NCI-H187 treated with DMSO at 0.1 percent for 48 hours (cell line): Measurements from ENCODE around the gene DDIT3.

Experiments
- DNase-seq: peaks from one replicate; lab custom pipeline; 2025; lab: John Stamatoyannopoulos, UW

Gene DDIT3

DNA sequence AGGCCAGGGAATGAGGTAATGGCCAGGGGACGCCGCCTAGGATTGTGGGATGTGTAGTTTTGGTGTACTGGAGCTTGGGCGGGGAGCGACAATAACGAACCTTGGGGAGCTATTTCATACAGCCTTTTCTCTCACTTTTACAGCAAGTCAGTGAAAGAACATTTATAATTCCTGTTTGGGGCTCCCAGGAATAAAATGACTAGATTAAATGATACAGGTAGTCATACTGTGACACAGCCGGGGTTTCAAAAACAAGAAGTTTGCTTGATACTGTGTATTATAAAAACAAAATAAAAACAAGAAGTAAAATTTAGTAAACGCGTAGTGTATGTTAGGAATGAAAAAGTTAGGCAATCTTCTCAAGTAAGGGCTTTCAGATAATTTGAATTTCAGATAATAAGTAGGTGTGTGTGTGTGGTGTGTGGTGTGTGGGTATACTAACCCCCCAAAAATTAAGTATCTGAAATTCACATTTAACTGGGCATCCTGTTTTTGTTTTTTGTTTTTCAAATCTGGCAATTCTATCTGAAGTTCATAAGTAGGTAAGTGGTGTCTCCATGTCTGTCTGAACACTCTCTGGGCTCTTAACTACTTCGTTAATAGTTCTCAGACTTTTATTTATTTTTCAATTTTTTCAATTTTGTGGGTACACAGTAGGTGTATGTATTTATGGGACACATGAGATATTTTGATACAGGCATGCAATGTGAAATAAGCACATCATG lies 27.1 kb upstream of the DDIT3 start:
- no peak for DNase-seq

DNA sequence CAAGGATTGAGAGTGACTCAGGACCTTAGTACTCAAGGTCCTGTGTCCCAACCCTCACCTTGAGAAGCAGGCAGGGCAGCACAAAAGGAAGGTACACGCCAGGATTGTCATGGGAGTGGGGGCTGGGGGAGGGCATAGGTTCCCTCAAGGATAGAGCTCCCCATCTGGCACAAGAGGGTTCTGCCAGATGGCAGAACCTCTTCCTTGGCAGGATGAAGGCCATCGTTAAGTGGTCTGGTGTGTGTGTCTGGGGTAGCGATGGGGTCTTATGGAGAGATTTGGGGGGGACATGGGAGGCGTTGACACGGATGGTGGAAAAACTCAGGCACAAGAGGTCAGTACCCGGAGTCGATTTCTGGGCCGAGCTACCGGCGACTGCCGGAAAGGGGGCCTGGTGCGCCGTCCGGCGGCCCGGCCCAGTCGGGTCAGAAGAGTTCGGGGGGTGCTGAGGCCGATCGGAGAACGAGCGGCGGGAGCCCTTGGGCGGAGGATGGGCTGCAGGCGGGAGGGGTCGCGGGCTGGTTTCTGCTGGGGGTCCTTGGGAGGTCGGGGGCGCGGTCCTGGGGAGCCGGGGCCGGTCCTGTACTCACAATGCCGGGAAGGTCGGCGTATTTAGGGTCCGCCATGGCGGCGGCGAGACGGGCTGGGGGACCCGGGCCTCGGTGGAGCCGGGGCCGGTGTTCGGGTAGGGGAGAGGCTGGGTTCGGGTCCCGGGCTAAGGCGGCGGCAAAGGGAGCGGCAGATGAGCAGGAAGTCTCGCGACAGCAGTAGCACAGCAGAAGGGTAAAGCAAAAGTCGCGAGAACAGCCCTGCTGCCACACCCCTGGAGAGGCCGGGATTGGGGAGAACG lies 26.3 kb upstream of the DDIT3 start, which contains the start of gene DCTN2:
DCTN2 (minus strand) TSS at position 755 of the 850 bp plus-strand sequence; CDS start at position 626, 129 bp downstream.
- peak; percentile 99 for DNase-seq

DNA sequence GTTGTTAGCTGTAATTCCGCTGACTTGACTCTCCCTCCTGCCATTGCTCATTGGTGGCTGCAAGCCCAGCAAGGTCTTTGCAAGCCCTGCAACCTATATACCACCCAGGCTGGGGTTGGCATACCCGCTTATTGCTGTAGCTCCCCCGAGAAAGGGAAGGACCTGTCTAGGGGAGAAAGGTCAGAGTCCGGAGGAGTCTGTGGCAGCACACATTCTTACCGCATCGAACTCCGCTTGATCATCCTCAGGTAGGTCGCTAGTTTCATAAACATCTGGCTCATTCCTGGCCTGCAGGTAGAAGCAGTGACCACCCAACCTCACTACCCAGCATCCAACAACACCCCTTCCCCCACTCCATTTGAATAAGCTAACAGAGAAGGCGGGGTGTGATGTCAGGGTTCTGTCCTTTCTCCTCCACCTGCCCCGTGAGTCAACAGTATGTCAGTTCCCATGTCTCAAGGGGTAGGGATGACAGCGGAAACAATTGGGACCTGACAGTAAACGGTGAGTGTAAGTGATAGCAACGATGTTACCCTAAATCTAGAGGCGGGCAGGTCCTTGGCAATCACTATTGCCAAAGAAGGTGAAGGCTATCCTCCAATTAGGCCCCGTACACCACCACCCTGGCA lies 25.6 kb upstream of the DDIT3 start:
- DNase-seq: no peak

DNA sequence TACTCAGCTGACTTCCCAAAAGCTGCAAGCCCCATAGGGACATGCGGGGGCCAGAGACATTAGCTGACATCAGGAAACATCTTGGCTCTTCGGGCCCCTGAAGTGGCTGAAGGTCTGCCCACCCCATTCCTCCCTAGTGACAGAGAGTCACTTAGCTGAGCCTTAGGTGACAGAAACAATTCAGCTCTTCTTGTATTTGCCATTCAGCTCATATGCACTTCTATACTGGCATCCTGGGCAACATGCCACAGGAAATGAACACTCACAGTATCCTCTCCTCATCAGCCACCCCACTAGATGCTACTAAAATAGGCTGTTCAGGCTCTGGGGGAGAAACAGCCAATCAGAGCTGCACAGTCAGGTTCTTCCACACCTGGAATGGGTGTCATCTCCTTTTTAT lies 23.3 kb upstream of the DDIT3 start:
- no peak for DNase-seq

DNA sequence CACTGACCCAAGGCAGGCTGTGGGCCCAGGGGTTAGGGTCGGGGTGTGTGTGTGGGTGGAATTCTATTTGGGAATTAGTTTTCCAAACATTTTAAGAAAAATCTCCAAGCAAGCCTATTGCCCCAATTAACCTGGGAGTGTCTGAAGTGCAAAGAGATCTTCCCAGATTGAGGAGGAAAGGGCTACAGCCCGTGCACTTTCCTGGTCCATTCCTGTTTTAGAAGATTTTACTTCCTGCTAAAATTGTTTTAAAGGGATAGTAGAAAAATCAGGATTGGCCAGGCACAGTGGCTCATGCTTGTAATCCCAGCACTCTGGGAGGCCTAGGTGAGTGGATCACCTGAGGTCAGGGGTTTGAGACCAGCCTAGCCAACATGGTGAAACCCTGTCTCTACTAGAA lies 21.4 kb upstream of the DDIT3 start:
- DNase-seq: no peak

DNA sequence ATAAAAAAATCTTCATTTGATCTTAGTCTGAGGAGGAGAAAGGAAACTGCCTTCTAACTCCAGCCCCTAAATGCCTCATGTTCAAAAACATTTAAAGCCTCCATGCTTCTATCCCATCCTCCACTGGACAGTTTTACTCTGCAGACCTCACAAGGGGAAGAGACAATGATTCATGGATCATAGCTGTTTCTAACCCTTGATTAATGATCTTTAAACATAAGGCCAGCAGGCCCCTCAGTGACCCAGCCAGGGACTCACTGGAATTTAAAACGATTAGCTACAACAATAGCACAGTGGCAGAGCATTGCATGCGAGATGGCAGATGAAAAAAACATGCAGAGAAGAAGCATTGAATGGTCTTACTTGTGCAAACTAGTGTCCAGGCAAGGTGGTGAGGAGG lies 20.7 kb upstream of the DDIT3 start:
- DNase-seq: no peak

DNA sequence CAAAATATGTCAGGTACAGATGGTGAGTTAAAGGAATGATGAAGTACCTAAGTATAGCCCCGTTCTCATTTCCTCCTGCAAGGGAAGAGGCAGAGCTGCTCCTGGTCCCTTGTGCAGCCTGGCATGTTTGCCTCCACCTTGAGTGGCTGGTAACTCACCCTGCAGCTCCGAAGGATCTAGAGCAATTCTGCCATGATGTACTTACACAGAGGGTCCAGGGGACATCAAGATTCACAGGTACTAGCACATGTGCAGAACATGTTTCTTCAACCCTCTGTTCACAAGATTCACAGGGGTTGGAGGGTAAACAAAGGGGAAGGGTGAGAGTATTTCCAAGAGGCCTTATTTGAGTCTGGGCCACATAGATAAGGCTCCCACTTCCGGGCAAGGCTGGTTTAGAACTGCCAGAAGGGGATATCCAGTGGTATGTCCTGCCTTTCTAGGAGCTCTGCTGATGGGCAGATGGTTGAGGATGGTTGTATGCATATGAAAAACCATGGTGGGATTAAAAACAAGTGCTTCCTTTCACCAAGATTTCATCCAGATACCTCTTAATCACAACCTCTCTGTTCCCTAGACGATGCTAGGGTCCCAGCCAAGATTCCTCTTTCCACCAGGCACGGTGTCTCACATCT lies 18.9 kb upstream of the DDIT3 start:
- DNase-seq: no peak

DNA sequence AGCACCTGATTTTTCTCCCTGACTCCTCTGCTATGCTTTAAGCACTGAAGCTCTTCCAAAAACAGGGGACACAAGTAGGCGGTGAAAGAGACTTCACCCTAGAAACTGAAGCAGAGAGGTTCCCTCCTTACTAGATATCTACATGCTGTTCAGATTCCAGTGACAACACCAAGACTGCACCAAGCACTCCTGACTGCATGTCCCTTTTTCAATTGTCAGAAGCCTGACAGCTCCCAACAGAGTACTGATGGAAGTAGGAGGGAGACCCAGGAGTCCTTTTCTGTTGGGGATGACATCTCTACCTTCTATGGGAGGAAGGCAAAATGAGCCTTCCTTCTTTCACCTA lies 16.3 kb upstream of the DDIT3 start:
- DNase-seq: no peak

DNA sequence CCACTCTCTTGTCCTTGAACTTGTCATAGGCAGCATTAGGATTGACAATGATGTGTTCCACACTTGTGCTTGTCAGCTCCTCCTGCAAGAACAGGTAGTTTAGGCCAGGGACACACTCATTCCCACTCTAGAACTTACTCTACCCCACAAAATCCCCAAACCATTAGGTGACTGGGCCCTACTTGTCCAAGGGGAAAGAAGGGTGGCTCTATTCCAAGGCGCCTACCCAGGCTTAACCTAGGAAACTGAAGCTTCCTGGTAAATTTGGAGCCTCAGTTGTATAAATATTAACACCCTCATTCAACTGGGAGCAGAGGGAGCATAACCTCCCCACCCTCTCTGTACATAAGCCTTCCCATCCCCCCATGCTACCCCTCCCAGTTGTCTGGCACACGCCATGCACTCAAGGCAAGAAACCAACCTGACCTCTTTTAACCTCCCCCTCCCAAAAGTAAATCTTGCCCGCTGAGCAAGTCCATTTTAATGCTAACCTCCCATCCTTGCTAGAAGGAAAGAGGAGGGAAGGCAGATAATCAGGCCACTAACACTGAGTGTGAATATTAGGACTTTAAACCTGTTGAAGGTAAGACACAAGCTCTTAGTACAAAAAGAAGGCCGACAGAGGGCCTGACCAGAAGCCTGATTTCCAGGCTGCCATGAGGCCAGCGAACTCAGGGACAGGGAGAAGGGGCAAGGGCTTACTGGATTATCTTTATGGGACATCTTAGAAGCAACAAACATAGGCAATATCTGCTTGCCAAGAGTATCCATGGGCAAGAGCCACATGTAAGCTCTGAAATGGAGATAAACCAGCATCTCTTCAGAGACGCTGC lies 15.7 kb upstream of the DDIT3 start:
- DNase-seq: no peak

DNA sequence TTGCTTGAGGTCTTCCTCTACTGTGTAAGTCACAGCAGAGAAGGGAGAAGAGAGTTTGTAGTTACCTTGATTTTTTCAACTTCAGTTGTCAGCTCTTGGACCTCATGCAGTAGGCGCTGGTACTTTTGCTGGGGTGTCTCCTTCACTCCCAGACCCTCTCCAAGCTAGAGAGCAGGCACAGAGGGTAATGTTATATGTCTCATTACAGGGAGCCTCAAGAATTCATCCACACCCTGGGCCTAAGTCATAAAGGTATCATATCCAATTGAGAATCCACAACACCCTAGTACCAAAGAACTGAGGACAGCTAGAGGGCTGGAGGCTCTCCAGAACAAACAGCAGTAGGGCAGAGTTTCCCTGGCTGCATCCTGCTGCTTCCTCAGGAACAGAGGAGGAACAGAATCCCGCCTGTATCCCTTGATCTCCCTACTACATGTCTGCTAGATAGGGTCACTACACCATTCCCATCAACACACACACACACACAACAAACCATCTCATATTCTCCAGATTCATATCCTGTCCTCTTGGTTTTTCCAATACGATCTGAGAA lies 14.8 kb upstream of the DDIT3 start:
- no peak for DNase-seq

DNA sequence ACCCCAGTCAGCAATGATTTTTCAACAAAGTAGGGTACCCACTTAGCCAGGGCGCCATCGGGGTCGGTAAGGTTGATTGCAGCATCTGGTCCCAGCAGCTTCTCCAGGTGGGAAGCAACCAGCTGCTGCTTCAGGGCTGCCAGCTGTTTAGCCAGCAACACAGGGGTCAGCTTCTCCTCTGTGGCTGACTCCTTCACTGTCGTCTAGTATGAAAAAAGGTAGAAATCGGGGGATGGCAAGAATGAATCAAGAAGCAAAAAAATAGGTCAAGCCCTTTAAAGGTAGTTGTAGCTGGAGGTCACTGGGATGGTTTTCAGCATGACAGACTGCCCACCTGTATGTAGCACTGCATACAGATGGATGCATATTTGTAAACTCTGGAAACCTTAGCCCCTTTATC lies 13.9 kb upstream of the DDIT3 start:
- DNase-seq: no peak

DNA sequence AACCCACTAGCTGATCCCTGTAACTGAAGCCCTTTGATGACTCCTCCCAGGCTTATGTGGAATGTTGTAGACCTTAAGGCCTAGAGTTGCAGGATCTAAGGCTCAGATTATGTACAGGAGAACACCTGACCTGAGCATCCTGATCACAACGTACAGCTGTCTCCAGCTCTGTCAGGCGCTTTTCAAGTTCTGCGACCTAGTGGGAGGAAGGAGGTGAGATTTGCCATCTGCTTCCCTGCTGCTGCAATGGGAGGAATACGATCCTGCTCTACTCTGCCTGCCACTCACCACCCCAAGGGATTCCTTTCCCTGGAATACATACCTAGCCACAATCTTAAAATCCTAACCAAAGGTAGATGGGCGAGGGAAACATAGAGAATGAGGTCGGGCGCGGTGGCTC lies 12.8 kb upstream of the DDIT3 start:
- DNase-seq: no peak

DNA sequence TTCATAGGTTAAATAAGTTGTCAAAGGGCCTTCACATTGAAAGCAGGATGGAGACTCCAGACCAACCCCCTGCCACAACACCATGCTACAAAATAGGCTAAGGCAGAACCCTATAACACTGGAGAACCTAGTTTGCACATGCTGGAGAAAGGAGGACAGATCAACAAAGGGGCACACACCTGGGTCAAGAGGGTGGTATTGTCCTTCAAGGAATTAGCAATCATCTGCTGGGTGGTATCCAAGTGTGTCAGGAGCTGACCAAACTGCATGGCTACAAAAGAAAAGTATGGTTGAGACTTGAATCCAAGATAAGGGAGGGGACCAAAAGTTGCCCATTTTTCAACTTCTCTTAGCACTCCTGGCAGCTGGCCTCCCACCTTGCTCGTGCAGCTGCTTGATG lies 11.5 kb upstream of the DDIT3 start:
- DNase-seq: no peak

DNA sequence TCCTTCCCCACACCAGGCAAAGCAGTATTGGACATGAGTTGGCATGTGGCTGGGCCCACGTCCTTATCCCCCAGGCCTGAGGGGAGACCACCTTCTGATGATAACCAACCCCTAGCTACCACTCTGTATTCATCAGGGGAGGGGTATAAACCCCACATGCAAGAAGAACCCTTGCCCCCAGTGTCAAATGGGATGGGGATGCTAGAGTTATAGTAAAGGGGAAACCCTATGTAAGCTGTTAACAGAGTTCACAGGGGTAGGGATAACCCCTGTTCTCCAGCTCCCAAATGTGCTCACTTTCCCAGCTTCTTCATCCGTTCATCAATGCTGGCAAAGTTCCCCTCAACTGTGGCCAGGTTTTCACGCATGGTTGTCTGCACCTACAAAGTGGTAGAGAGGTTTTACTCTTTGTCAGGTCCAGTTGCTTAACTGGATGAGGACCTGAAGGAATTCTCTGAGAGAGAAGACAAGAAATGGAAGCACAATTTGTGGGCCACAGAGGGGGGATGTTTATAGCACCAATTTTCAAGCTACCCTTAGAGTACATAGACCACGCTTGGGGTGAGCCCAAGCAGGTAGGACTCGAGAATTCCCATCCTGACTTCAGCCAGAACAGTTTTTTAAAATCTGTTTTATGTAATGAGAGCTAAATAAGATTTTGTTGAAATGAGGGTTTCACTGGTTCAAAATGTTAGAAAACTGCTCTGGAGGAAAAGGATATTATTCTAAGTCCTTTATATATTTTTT lies 10.3 kb upstream of the DDIT3 start:
- DNase-seq: no peak

DNA sequence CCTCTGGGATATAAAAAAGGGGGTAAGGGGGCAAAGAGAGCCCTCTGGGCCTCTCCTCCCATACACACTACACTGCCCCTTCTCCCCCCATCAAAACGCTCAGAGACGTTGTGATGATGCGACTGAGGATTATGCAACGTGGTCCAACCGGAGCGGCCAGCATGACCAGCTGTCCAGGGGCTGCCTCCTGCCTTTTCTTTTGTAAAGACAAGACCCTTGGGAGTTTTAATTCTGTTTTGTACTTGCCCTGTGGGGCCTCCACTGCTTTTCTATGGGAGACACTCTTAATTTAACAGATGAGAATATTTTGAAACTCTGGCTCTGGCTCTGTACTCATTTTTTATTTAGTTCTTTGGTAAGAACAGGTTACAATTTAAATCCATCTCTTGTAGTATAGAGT lies 9.5 kb upstream of the DDIT3 start:
- no peak for DNase-seq

DNA sequence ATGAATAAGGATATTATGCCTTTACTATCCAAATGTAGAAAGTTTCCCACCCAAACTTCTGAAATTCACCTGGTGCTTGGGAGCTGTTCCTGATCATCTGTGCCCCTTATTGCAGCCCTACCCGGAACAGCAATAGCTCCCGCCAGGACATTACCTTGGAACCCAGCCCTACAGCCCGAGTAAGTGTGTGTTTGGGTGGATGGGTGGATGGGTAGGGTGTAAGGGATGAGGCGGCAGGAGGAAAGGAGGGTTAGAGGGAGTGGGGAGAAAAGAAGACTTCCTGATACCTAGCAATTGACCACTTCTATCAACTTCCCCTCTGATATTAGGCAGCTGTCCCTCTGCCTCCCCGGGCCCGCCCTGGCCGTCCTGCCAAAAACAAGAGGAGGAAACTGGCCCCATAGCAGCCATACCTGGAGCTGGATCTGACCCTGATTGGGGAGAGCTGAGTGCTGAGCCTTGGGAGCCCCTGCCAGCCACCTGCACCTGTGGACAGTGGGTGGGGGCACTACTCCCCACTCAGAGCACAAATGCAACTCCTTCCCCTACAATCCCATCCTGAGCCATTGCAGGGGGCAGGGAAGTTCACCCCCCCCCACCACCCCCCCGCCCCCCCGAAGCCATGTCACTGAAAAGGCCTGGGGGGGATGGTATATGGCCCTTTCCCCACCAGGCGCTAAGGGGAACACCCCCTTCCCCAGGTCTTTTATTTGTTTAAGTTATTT lies 8.7 kb upstream of the DDIT3 start:
- no peak for DNase-seq

DNA sequence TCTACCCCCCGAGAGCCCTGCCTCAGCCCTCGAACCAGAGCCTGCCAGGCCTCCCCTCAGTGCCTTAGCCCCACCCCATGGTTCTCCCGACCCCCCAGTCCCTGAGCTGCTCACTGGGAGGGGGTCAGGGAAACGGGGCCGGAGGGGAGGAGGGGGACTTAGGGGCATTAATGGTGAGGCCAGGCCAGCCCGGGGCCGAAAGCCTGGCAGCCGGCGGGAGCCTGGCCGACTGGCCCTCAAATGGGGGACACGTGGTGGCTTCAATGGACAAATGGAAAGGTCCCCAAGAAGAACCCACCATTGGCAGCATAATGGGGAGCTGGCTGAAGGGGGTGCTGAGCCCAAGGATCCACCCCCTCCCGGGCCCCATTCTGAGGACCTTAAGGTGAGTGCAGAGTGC lies 7.9 kb upstream of the DDIT3 start:
- DNase-seq: no peak

DNA sequence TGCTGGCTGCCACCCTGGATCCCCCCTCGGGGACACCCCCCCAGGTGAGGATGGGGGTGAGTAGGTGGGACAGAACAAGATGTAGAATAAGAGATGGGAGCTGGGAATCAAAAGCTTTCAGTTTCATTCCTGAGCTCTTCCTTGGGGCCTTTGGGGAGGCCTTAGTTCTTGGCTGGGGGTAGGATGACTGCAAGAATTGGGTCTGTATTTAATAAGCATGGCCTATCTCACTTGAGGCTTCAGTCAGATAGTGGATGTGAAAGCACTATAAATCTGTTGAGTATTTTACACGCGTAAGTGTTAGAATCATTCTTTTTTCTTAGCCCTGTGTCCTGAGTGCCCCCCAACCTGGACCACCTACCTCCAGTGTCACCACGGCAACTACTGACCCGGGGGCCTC lies 6.9 kb upstream of the DDIT3 start:
- no peak for DNase-seq

DNA sequence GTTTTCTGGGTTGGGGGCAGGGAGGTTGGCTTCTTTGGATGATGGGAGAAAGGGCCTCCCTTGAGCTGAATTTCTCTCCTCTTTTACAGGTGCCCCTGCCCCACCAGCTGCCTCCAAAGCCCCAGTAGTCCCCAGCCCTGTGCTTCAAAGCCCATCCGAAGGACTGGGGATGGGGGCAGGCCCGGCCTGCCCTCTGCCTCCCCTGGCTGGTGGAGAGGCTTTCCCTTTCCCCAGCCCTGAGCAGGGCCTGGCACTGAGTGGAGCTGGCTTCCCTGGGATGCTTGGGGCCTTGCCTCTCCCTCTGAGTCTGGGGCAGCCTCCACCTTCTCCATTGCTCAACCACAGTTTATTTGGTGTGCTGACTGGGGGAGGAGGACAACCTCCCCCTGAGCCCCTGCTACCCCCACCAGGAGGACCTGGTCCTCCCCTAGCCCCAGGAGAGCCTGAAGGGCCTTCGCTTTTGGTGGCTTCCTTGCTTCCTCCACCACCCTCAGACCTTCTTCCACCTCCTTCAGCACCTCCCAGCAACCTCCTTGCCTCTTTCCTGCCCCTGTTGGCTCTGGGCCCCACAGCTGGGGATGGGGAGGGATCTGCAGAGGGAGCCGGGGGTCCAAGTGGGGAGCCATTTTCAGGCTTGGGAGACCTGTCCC lies 6.3 kb upstream of the DDIT3 start:
- no peak for DNase-seq
